KMS-11 (cell line): ENCODE data around the gene METAP2.

Experiments used
- H2AFZ ChIP-seq: fragments of 200-600 bp; sonication (generic); 2 replicates; pipeline ENCODE4 v1.6.1; 2016; ENCODE audit warnings: antibody characterized with exemption, mixed run types, low read depth
- H3K27ac ChIP-seq: fragments of 200-600 bp; sonication (generic); 2 replicates; pipeline ENCODE4 v1.6.1; 2016; ENCODE audit warnings: mild to moderate bottlenecking, mixed run types
- H3K27me3 ChIP-seq: fragments of 200-600 bp; sonication (generic); 2 replicates; pipeline ENCODE4 v1.6.1; 2017; ENCODE audit warnings: mild to moderate bottlenecking, low read depth, mixed run types, moderate library complexity; ENCODE audit not compliant: insufficient read depth
- H3K36me3 ChIP-seq: fragments of 200-600 bp; sonication (generic); 2 replicates; pipeline ENCODE4 v1.6.1; 2017; ENCODE audit warnings: mild to moderate bottlenecking, mixed run types; ENCODE audit not compliant: insufficient read depth
- H3K4me1 ChIP-seq: fragments of 200-600 bp; sonication (generic); 2 replicates; pipeline ENCODE4 v1.6.1; 2016; ENCODE audit warnings: mild to moderate bottlenecking, low read depth, mixed run types; ENCODE audit not compliant: poor library complexity, severe bottlenecking
- H3K4me2 ChIP-seq: fragments of 200-600 bp; sonication (generic); 2 replicates; pipeline ENCODE4 v1.7.0; 2016; ENCODE audit warnings: mild to moderate bottlenecking, mixed run types
- H3K4me3 ChIP-seq: fragments of 200-600 bp; sonication (generic); IDR thresholded peaks from 2 replicates; pipeline ENCODE4 v1.6.1; 2017; ENCODE audit warnings: low read depth, low read length, mixed read lengths; ENCODE audit not compliant: insufficient read depth
- H3K79me2 ChIP-seq: fragments of 200-600 bp; sonication (generic); 2 replicates; pipeline ENCODE4 v1.6.1; 2016; ENCODE audit warnings: low read depth, mixed run types; ENCODE audit not compliant: insufficient read depth
- H3K9ac ChIP-seq: fragments of 200-600 bp; sonication (generic); 2 replicates; pipeline ENCODE4 v1.6.1; 2016; ENCODE audit warnings: mild to moderate bottlenecking, mixed run types
- H4K20me1 ChIP-seq: fragments of 200-600 bp; sonication (generic); 2 replicates; pipeline ENCODE4 v1.6.1; 2016; ENCODE audit warnings: mild to moderate bottlenecking, mixed run types; ENCODE audit not compliant: insufficient read depth
- TF ChIP-seq, protein P1 (sequence below): fragments of 200-600 bp; sonication (generic); conservative IDR thresholded peaks from 2 replicates; pipeline ENCODE4 v1.6.1; 2017; ENCODE audit warnings: low read depth, mild to moderate bottlenecking, antibody characterized with exemption, low read length, moderate library complexity, mixed read lengths

METAP2 gene

DNA sequence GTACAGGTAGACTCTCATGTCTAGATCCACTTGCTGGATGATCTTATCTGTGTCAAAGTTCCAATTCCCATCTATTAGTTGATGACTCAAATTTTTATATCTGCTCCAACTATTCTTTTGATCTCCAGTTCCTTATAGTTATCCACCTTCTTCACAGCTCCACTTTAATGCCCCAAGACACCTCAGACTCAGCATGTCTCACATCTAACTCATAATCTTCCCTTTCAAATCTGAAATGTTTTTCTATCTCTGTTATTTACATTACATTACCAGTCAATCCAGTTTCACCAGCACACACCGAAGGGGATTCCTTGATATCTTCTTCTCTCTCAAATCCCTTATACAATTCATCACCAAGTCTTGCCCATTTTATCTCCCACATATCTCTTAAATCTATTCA, 3.7 kb upstream of the METAP2 start:
- no peaks in the 10 kb centered on the region for H3K36me3 ChIP-seq
- peaks cover 14% of the 10 kb centered on the region for H3K79me2 ChIP-seq
- no peak overlapping the region for H3K4me3 ChIP-seq
- peaks cover 10% of the 10 kb centered on the region for H3K4me1 ChIP-seq
- no peaks in the 10 kb centered on the region for H4K20me1 ChIP-seq
- no peak overlapping the region for H3K4me2 ChIP-seq
- no peaks in the 10 kb centered on the region for H3K27me3 ChIP-seq
- TF ChIP-seq, protein P1, sequence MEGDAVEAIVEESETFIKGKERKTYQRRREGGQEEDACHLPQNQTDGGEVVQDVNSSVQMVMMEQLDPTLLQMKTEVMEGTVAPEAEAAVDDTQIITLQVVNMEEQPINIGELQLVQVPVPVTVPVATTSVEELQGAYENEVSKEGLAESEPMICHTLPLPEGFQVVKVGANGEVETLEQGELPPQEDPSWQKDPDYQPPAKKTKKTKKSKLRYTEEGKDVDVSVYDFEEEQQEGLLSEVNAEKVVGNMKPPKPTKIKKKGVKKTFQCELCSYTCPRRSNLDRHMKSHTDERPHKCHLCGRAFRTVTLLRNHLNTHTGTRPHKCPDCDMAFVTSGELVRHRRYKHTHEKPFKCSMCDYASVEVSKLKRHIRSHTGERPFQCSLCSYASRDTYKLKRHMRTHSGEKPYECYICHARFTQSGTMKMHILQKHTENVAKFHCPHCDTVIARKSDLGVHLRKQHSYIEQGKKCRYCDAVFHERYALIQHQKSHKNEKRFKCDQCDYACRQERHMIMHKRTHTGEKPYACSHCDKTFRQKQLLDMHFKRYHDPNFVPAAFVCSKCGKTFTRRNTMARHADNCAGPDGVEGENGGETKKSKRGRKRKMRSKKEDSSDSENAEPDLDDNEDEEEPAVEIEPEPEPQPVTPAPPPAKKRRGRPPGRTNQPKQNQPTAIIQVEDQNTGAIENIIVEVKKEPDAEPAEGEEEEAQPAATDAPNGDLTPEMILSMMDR = no peak
- no peak overlapping the region for H2AFZ ChIP-seq
- H3K27ac ChIP-seq = no peak overlapping the region
- no peak overlapping the region for H3K9ac ChIP-seq

GRCh38 chr12:95473231-95473883, 595 bp upstream of the METAP2 start:
- H2AFZ ChIP-seq = peak overlapping the region; percentile 88
- peak overlapping the region; percentile 95 for H3K9ac ChIP-seq
- peaks cover 45% of the 10 kb centered on the region for H3K79me2 ChIP-seq
- H3K27me3 ChIP-seq = no peaks in the 10 kb centered on the region
- peak overlapping the region; percentile 90 for H3K4me2 ChIP-seq
- TF ChIP-seq, protein P1 = no peak
- peaks cover 2% of the 10 kb centered on the region; the same call in 1 of the 2 replicates for H3K36me3 ChIP-seq
- H3K4me3 ChIP-seq = no peak overlapping the region
- H3K4me1 ChIP-seq = peaks cover 28% of the 10 kb centered on the region
- peak overlapping the region; percentile 88 for H3K27ac ChIP-seq
- H4K20me1 ChIP-seq = no peaks in the 10 kb centered on the region

- TF ChIP-seq, protein P1 = no peak
- Histone ChIP-seq H3K36me3 (peaks cover 9% of the 10 kb centered on the region; the same call in 1 of the 2 replicates), H3K4me3 (no peak overlapping the region), H3K27me3 (no peaks in the 10 kb centered on the region), H3K27ac (peak overlapping the region; percentile 88; the same call in 1 of the 2 replicates), H3K79me2 (peaks cover 56% of the 10 kb centered on the region), H3K4me1 (peaks cover 32% of the 10 kb centered on the region), H2AFZ (0 out of 2 replicates have a peak overlapping the region, but pooled peaks have one; percentile 88), H3K4me2 (peak overlapping the region; percentile 68), H4K20me1 (no peaks in the 10 kb centered on the region), H3K9ac (peak overlapping the region; percentile 95)
Observed at GRCh38 chr12:95474660-95474958, 657 bp downstream of the METAP2 start.

GRCh38 chr12:95480230-95480629, 6.3 kb downstream of the METAP2 start:
- Histone ChIP-seq H4K20me1 (0 out of 2 replicates have a peak, but pooled peaks cover 5% of the 10 kb centered on the region), H3K36me3 (peaks cover 9% of the 10 kb centered on the region; the same call in 1 of the 2 replicates), H3K9ac (no peak overlapping the region), H3K79me2 (peaks cover 71% of the 10 kb centered on the region), H3K27me3 (no peaks in the 10 kb centered on the region), H3K4me1 (peaks cover 28% of the 10 kb centered on the region), H3K27ac (no peak overlapping the region), H3K4me2 (no peak overlapping the region), H2AFZ (no peak overlapping the region), H3K4me3 (no peak overlapping the region)
- TF ChIP-seq, protein P1 = no peak
